GM04503 (cell line): Measurements from ENCODE around the gene KLHL3.
"Not testable (repeated sequence)": the region's sequence is repeated elsewhere in the genome, so short reads cannot be mapped to it uniquely, and the experiment has no call there.

Experiments used
- DNase-seq: peaks from one replicate; pipeline ENCODE4 v3.0.0-alpha.2; 2012; ENCODE audit warnings: low read depth

KLHL3 gene

GRCh38 chr5:137666461-137666850 is 69.4 kb downstream of the KLHL3 start:
- DNase-seq: no peak

- DNase-seq: no peak
These were observed 70.0 kb downstream of the KLHL3 start for GRCh38 chr5:137665678-137666460.

GRCh38 chr5:137660349-137660817 is 75.5 kb downstream of the KLHL3 start:
- peak; percentile 11 for DNase-seq

GRCh38 chr5:137659209-137659608 is 76.7 kb downstream of the KLHL3 start:
- DNase-seq: no peak

- no peak for DNase-seq
These were observed 77.6 kb downstream of the KLHL3 start for GRCh38 chr5:137658324-137658723.

- DNase-seq: no peak
These were observed 78.8 kb downstream of the KLHL3 start for GRCh38 chr5:137657073-137657472.

- no peak for DNase-seq
These were observed 79.3 kb downstream of the KLHL3 start for GRCh38 chr5:137656558-137656957.

GRCh38 chr5:137651022-137651421 is 84.9 kb downstream of the KLHL3 start:
- no peak for DNase-seq

GRCh38 chr5:137649228-137649935 is 86.5 kb downstream of the KLHL3 start:
- no peak for DNase-seq

GRCh38 chr5:137648361-137648760 is 87.5 kb downstream of the KLHL3 start:
- DNase-seq: no peak

GRCh38 chr5:137647401-137647800 is 88.5 kb downstream of the KLHL3 start:
- no peak for DNase-seq

GRCh38 chr5:137646761-137647160 is 89.1 kb downstream of the KLHL3 start:
- DNase-seq: no peak

- DNase-seq: not testable (repeated sequence)
These were observed 92.8 kb downstream of the KLHL3 start for GRCh38 chr5:137643081-137643480.

GRCh38 chr5:137642091-137642490 is 93.8 kb downstream of the KLHL3 start:
- DNase-seq: no peak

GRCh38 chr5:137641148-137641547 is 94.7 kb downstream of the KLHL3 start:
- DNase-seq: no peak

GRCh38 chr5:137639645-137640044 is 96.2 kb downstream of the KLHL3 start:
- no peak for DNase-seq

- no peak for DNase-seq
These were observed 97.0 kb downstream of the KLHL3 start for GRCh38 chr5:137638841-137639240.

GRCh38 chr5:137636830-137637714 is 98.8 kb downstream of the KLHL3 start:
- no peak for DNase-seq

- DNase-seq: no peak
These were observed 99.8 kb downstream of the KLHL3 start for GRCh38 chr5:137636099-137636498.

GRCh38 chr5:137635521-137635921 is 100.4 kb downstream of the KLHL3 start:
- no peak for DNase-seq

- no peak for DNase-seq
These were observed 102.0 kb downstream of the KLHL3 start for GRCh38 chr5:137633896-137634295.

GRCh38 chr5:137632716-137633115 is 103.2 kb downstream of the KLHL3 start:
- no peak for DNase-seq
